GM12878 (cell line): Measurements from ENCODE around the gene TANC1. TPM values are rescaled to one million over a fixed set of nuclear protein-coding genes. Genes with fewer than 3 reads are reported as not detected.

Experiments used
- ATAC-seq: fragments of 200-7000 bp; cut with Tn5 transposase; 3 replicates; pipeline ENCODE4 v1.9.1; 2020; ENCODE audit warnings: mild to moderate bottlenecking, moderate library complexity
- BruUV-seq: library from RNA; stranded (reverse); fragments of 400-500 nt; replicated peaks from 2 replicates; lab custom pipeline; 2021; lab: Mats Ljungman, UMichigan
- CTCF ChIA-PET: fragments of 300-600 bp; sonication (Branson Sonifier 250); formaldehyde crosslinking; extraction: SDS; loops from one replicate; lab custom pipeline; 2021; ENCODE audit warnings: inconsistent platforms; lab: Yijun Ruan, JAX
- POLR2A ChIA-PET: fragments of 350-600 bp; formaldehyde crosslinking; extraction: SDS; loops from one replicate; lab custom pipeline; 2021; ENCODE audit warnings: inconsistent platforms; lab: Charles Lee
- RAD21 ChIA-PET: fragments of 300-600 bp; sonication (Branson Sonifier 250); formaldehyde crosslinking; loops from one replicate; lab custom pipeline; 2023; ENCODE audit warnings: antibody characterized with exemption; ENCODE audit not compliant: unreplicated experiment; lab: Charles Lee
- SMC1A ChIA-PET: fragments of 300-600 bp; sonication (Branson Sonifier 250); formaldehyde crosslinking; loops from one replicate; lab custom pipeline; 2023; ENCODE audit not compliant: unreplicated experiment, uncharacterized antibody; lab: Charles Lee
- DNase-seq: peaks from one replicate; pipeline ENCODE4 v3.0.0-alpha.2; 2011; ENCODE audit warnings: low read depth, low spot score
- FAIRE-seq: peaks from 3 replicates; lab custom pipeline; 2011; peaks lifted over from hg19 to GRCh38; lab: Jason Lieb, UNC
- H2AFZ ChIP-seq: 2 replicates; pipeline ENCODE4 v1.6.0; 2011; ENCODE audit warnings: low read depth, low read length, control low read depth; ENCODE audit not compliant: control insufficient read depth
- H3K27ac ChIP-seq: 2 replicates; pipeline ENCODE4 v1.5.1; 2011; ENCODE audit warnings: control low read depth; ENCODE audit not compliant: control insufficient read depth, insufficient read depth
- H3K27me3 ChIP-seq, 2 experiments: replicated peaks in 1 of 2; 2 replicates each; pipeline versions ENCODE4 v1.6.0 to v1.6.1; 2011; ENCODE audit warnings: low read length in 1 of 2; ENCODE audit not compliant: control insufficient read depth in 2 of 2, insufficient read depth in 2 of 2
- H3K36me3 ChIP-seq, 2 experiments: 2 replicates each; pipeline ENCODE4 v1.5.1; 2011; ENCODE audit warnings: low read length in 1 of 2; ENCODE audit not compliant: control insufficient read depth in 2 of 2, insufficient read depth in 2 of 2
- H3K4me1 ChIP-seq: 2 replicates; pipeline ENCODE4 v1.6.1; 2011; ENCODE audit warnings: mild to moderate bottlenecking, low read length, moderate library complexity, mixed read lengths; ENCODE audit not compliant: control insufficient read depth, insufficient read depth
- H3K4me2 ChIP-seq: 2 replicates; pipeline ENCODE4 v1.6.0; 2011; ENCODE audit warnings: control low read depth; ENCODE audit not compliant: control insufficient read depth, insufficient read depth
- H3K4me3 ChIP-seq: fragments of 200-600 bp; sonication (generic); 2 replicates; pipeline ENCODE4 v1.5.1; 2016
- H3K79me2 ChIP-seq: 2 replicates; pipeline ENCODE4 v1.6.0; 2011; ENCODE audit warnings: low read length; ENCODE audit not compliant: control insufficient read depth, insufficient read depth
- H3K9ac ChIP-seq: 2 replicates; pipeline ENCODE4 v1.8.0; 2011; ENCODE audit warnings: low read length, control low read depth, mixed read lengths; ENCODE audit not compliant: control insufficient read depth, insufficient read depth
- H3K9me3 ChIP-seq: replicated peaks from 3 replicates; pipeline ENCODE4 v1.5.1; 2011; ENCODE audit warnings: mild to moderate bottlenecking, low read length; ENCODE audit not compliant: control insufficient read depth, insufficient read depth
- H4K20me1 ChIP-seq: 2 replicates; pipeline ENCODE4 v1.6.0; 2011; ENCODE audit not compliant: control insufficient read depth, insufficient read depth
- BACH1 ChIP-seq: fragments of 450-650 bp; IDR thresholded peaks from 2 replicates; pipeline ENCODE4 v1.6.1; 2017; ENCODE audit warnings: mild to moderate bottlenecking, borderline replicate concordance
- CEBPB ChIP-seq, 2 experiments: fragments of 150-350 bp in 1 of 2; IDR thresholded peaks; 2 replicates each; pipeline ENCODE4 v1.6.1; 2012 to 2014; ENCODE audit warnings: low read depth in 2 of 2, low read length in 2 of 2, borderline replicate concordance in 1 of 2, inconsistent platforms in 1 of 2
- DPF2 ChIP-seq: fragments of 450-650 bp; IDR thresholded peaks from 2 replicates; pipeline ENCODE4 v1.6.1; 2017; ENCODE audit warnings: mild to moderate bottlenecking
- SUPT20H ChIP-seq: IDR thresholded peaks from 2 replicates; pipeline ENCODE4 v1.6.1; 2011; ENCODE audit warnings: low read depth, mild to moderate bottlenecking, low read length, moderate library complexity, borderline replicate concordance; ENCODE audit not compliant: control insufficient read depth
- TARDBP ChIP-seq: IDR thresholded peaks from 2 replicates; pipeline ENCODE4 v1.6.1; 2016; ENCODE audit warnings: borderline replicate concordance
- YY1 ChIP-seq: IDR thresholded peaks from 2 replicates; pipeline ENCODE4 v1.6.1; 2011; ENCODE audit warnings: low read depth, mild to moderate bottlenecking, low read length
- ZNF384 ChIP-seq: IDR thresholded peaks from 2 replicates; pipeline ENCODE4 v1.6.1; 2012; ENCODE audit warnings: low read depth, mild to moderate bottlenecking, low read length, improper control_type of control experiment, borderline replicate concordance
- WGBS: methylation state at CpG from one replicate; pipeline ENCODE4 v1.1.6; 2016; ENCODE audit warnings: low lambda C conversion rate; ENCODE audit not compliant: insufficient replicate concordance, insufficient coverage; ENCODE audit errors: missing lambda C conversion rate; 5-methylcytosine and 5-hydroxymethylcytosine counted together
- in situ Hi-C: fragments of 300-500 bp; cut with MboI; formaldehyde crosslinking; loops from 9 replicates; pipeline ENCODE4 v1.14.3; 2018; ENCODE audit warnings: mixed read lengths
- intact Hi-C: fragments of 100-400 bp; cut with micrococcal nuclease; formaldehyde crosslinking; loops from one replicate; pipeline ENCODE4 v1.14.2; 2022; ENCODE audit not compliant: unreplicated experiment
- polyA plus RNA-seq, 11 experiments: library from polyadenylated mRNA; depleted of rRNA in 4 of 11; unstranded in 6 of 11; stranded (reverse) in 5 of 11; fragments of >200 nt; fragmentation: Nextera tagmentation in 4 of 11; fragmentation: Illumina TruSeq in 1 of 11; extraction: Ambion mirVana in 4 of 11; extraction: Trizol in 1 of 11; gene quantifications; 1 replicate in 1 of 11; 2 replicates in 10 of 11; pipeline versions ENCODE4 v1.2.1 to v1.2.3, GENCODE V29; 2011 to 2016; ENCODE audit warnings: inconsistent platforms in 2 of 11, missing spikeins in 2 of 11, low read depth in 1 of 11
- total RNA-seq, 4 experiments: library from RNA; depleted of rRNA in 3 of 4; stranded (reverse); fragments of >200 nt in 3 of 4; fragmentation: Illumina TruSeq in 1 of 4; extraction: Trizol in 1 of 4; gene quantifications; 2 replicates each; pipeline versions ENCODE4 v1.2.1 to v1.2.3, GENCODE V29; 2013 to 2021
- TF ChIP-seq, protein P1 (sequence below): fragments of 450-650 bp; IDR thresholded peaks from 2 replicates; pipeline ENCODE4 v1.6.1; 2016; ENCODE audit warnings: mild to moderate bottlenecking, moderate library complexity, borderline replicate concordance

Gene TANC1
- total and polyA plus RNA-seq, 10 of the 15 experiments (the other 5 are each of a cell fraction or from before 2014, with no cell fraction given): 0.05 to 5.0 (median 0.34) TPM

DNA sequence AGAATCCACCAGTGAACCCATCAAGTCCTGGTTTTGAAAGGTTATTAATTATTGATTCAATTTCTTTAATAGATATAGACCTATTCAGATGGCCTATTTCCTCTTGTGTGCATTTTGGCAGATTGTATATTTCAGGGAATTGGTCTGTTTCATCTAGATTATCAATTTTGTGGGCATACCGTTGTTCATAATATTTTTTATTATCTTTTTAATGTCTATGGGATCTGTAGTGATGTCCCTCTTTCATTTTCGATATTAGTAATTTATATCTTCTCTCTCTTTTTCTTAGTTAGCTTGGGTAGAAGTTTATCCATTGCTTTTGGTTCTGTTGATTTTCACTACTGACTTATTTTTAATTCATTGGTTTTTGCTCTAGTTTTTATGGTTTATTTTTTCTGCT lies 39.9 kb upstream of the TANC1 start:
- Histone ChIP-seq H2AFZ (no peak overlapping the region), H3K79me2 (no peaks in the 10 kb centered on the region), H3K27me3 (no peaks in the 10 kb centered on the region), H3K4me2 (no peak overlapping the region), H4K20me1 (no peaks in the 10 kb centered on the region), H3K36me3 (no peaks in the 10 kb centered on the region), H3K9me3 (no peaks in the 10 kb centered on the region; the same call in 2 of the 3 replicates), H3K9ac (no peak overlapping the region), H3K27ac (no peak overlapping the region), H3K4me1 (no peaks in the 10 kb centered on the region), H3K4me3 (no peak overlapping the region)
- ChIA-PET CTCF (no interaction called here), POLR2A (no interaction called here), RAD21 (no interaction called here), SMC1A (no interaction called here)
- DNase-seq (no peak), FAIRE-seq (no peak), ATAC-seq (no peak)
- WGBS: 23% methylated on average over 2 of the region's 2 CpGs
- in situ Hi-C loops (no loop called here), intact Hi-C loops (no loop called here)
- no TSS peak for BruUV-seq
- TF ChIP-seq SUPT20H (no peak), DPF2 (no peak), YY1 (no peak), BACH1 (no peak), ZNF384 (no peak), CEBPB (IDR thresholded peaks at IDR 0.05; ENCODE audit: borderline replicate concordance in 1 of 2, low read depth in 2 of 2, low read length in 2 of 2) (no peak), TARDBP (no peak)
- TF ChIP-seq, protein P1, sequence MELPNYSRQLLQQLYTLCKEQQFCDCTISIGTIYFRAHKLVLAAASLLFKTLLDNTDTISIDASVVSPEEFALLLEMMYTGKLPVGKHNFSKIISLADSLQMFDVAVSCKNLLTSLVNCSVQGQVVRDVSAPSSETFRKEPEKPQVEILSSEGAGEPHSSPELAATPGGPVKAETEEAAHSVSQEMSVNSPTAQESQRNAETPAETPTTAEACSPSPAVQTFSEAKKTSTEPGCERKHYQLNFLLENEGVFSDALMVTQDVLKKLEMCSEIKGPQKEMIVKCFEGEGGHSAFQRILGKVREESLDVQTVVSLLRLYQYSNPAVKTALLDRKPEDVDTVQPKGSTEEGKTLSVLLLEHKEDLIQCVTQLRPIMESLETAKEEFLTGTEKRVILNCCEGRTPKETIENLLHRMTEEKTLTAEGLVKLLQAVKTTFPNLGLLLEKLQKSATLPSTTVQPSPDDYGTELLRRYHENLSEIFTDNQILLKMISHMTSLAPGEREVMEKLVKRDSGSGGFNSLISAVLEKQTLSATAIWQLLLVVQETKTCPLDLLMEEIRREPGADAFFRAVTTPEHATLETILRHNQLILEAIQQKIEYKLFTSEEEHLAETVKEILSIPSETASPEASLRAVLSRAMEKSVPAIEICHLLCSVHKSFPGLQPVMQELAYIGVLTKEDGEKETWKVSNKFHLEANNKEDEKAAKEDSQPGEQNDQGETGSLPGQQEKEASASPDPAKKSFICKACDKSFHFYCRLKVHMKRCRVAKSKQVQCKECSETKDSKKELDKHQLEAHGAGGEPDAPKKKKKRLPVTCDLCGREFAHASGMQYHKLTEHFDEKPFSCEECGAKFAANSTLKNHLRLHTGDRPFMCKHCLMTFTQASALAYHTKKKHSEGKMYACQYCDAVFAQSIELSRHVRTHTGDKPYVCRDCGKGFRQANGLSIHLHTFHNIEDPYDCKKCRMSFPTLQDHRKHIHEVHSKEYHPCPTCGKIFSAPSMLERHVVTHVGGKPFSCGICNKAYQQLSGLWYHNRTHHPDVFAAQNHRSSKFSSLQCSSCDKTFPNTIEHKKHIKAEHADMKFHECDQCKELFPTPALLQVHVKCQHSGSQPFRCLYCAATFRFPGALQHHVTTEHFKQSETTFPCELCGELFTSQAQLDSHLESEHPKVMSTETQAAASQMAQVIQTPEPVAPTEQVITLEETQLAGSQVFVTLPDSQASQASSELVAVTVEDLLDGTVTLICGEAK: no peak
